Colonic mucosa (tissue), 4 donors: ENCODE data around the gene NOL9. TPM values are rescaled to one million over a fixed set of nuclear protein-coding genes. Genes with fewer than 3 reads are reported as not detected.

Experiments
- DNase-seq: peaks from one replicate; pipeline ENCODE4 v3.0.0-alpha.2; 2020
- H3K27ac ChIP-seq: fragments of 200-600 bp; one replicate; pipeline ENCODE4 v1.8.0; 2021
- H3K27me3 ChIP-seq: fragments of 200-600 bp; one replicate; pipeline ENCODE4 v1.8.0; 2021
- H3K36me3 ChIP-seq: fragments of 200-600 bp; one replicate; pipeline ENCODE4 v1.8.0; 2021
- H3K4me1 ChIP-seq: fragments of 200-600 bp; one replicate; pipeline ENCODE4 v1.8.0; 2021; ENCODE audit warnings: mild to moderate bottlenecking
- H3K4me3 ChIP-seq: fragments of 200-600 bp; one replicate; pipeline ENCODE4 v1.8.0; 2021
- H3K9ac ChIP-seq, 2 donors: one replicate each; pipeline ENCODE4 v1.7.0; 2013; ENCODE audit warnings: control low read depth in 2 of 2, low read depth in 2 of 2, low read length in 2 of 2
- H3K9me3 ChIP-seq: fragments of 200-600 bp; one replicate; pipeline ENCODE4 v1.8.0; 2021
- intact Hi-C: fragments of 100-400 bp; cut with DNase I; formaldehyde crosslinking; loops from one replicate; pipeline ENCODE4 v1.14.1; 2022
- total RNA-seq, 2 donors: library from RNA; stranded (reverse); fragmentation: NEBNext Ultra II Directional in 1 of 2; extraction: Animal tissue kit (Norgen Biotek cat#: 25700) in 1 of 2; gene quantifications; one replicate each; pipeline ENCODE4 v1.2.1, GENCODE V29; 2021
- TF ChIP-seq, protein P1 (sequence below): fragments of 200-600 bp; IDR thresholded peaks from one replicate; pipeline ENCODE4 v1.8.0; 2022; ENCODE audit warnings: antibody characterized with exemption, mild to moderate bottlenecking
- donor health status: healthy.
- donor health status: DM: no; HTN: no; CAD: no.
- donor health status: DM: no; HTN: no; CAD: no.

NOL9 gene
- total RNA-seq, 2 donors from 2014 or later, result 14.5 to 27.3 TPM

DNA sequence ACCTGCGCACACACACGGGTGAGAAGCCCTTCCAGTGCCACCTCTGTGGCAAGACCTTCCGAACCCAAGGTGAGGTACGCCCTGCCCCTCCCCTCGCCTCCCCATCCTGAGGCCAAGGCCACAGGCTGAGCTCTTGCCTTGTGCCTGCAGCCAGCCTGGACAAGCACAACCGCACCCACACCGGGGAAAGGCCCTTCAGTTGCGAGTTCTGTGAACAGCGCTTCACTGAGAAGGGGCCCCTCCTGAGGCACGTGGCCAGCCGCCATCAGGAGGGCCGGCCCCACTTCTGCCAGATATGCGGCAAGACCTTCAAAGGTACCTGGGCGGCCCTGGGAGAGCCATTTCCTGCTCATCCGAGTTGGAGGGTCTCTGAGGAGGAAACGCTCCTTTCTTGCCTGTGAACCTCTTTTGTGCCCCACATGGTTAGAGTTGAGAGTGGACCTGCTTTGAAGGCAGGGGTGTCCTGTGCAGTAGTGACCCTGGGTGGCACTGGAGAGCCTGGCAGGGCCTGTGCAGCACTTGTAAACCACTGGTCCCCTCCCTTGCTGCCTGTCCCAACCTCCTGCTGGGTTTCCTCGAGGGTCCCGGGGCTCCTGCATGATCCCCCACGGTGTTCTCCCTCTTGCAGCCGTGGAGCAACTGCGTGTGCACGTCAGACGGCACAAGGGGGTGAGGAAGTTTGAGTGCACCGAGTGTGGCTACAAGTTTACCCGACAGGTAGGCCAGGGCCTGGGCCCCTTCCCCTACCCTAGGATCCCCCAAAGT lies 34.0 kb upstream of the NOL9 start:
- Histone ChIP-seq H3K27ac (no peak overlapping the region), H3K36me3 (no peaks in the 10 kb centered on the region), H3K9me3 (no peaks in the 10 kb centered on the region), H3K9ac (no peak overlapping the region), H3K4me3 (no peak overlapping the region), H3K4me1 (no peaks in the 10 kb centered on the region), H3K27me3 (no peaks in the 10 kb centered on the region)
- intact Hi-C loops, result no loop called here
- DNase-seq, result peak; percentile 53
- TF ChIP-seq, protein P1, sequence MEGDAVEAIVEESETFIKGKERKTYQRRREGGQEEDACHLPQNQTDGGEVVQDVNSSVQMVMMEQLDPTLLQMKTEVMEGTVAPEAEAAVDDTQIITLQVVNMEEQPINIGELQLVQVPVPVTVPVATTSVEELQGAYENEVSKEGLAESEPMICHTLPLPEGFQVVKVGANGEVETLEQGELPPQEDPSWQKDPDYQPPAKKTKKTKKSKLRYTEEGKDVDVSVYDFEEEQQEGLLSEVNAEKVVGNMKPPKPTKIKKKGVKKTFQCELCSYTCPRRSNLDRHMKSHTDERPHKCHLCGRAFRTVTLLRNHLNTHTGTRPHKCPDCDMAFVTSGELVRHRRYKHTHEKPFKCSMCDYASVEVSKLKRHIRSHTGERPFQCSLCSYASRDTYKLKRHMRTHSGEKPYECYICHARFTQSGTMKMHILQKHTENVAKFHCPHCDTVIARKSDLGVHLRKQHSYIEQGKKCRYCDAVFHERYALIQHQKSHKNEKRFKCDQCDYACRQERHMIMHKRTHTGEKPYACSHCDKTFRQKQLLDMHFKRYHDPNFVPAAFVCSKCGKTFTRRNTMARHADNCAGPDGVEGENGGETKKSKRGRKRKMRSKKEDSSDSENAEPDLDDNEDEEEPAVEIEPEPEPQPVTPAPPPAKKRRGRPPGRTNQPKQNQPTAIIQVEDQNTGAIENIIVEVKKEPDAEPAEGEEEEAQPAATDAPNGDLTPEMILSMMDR, result no peak

DNA sequence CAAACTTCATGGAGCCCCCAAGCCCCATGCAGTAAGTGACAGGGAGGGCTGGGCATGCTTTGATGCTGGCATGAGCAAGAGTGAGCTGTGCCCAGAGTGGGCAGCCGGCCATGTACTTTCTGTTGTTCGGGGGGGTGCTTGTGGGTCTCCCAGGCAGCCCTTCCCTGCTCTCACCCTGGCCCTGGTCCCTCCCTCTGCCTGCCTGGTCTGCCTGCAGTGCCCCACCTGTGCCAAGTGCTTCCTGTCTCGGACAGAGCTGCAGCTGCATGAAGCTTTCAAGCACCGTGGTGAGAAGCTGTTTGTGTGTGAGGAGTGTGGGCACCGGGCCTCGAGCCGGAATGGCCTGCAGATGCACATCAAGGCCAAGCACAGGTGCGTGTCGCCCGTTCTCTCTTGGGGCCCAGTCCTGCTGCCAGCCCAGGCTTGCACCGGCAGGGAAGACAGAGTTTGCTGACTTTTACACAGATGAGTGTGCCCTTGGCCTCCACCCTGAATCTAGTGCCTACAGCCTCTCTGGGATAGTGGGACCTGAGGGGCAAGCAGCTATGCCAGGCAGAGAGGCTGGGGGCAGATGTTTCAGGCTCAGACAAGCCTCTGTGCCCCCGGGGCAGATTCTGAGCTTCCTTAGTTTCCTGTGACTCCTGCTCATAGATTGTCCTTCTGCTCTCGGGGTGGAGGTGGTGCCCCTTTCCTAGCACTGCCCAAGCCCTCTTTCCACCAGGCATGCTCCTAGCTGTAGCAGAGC lies 33.1 kb upstream of the NOL9 start:
- Histone ChIP-seq H3K4me1 (no peaks in the 10 kb centered on the region), H3K9ac (no peak overlapping the region), H3K4me3 (no peak overlapping the region), H3K27me3 (no peaks in the 10 kb centered on the region), H3K36me3 (no peaks in the 10 kb centered on the region), H3K9me3 (no peaks in the 10 kb centered on the region), H3K27ac (no peak overlapping the region)
- TF ChIP-seq, protein P1, result no peak
- intact Hi-C loops, result no loop called here
- DNase-seq, result no peak

DNA sequence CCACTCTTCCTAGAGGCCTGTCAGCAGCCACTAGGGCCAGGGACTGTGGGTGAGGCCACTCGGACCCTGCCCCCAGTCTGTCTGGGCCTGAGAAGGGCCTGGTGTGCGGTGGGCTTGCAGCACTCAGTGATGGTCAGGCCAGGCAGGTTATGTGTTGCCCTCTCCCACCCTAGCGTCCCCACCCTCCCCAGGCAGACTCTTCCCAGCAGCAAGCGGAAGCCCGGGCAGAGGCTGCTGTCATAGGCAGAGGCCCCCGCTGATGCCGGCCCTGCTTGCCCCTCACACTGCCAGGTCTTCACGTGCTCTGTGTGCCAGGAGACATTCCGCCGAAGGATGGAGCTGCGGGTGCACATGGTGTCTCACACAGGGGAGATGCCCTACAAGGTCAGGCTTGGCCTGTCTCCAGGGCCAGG lies 32.1 kb upstream of the NOL9 start:
- intact Hi-C loops, result no loop called here
- Histone ChIP-seq H3K9me3 (no peaks in the 10 kb centered on the region), H3K4me3 (no peak overlapping the region), H3K36me3 (no peaks in the 10 kb centered on the region), H3K27me3 (no peaks in the 10 kb centered on the region), H3K4me1 (peaks cover 3% of the 10 kb centered on the region), H3K27ac (no peak overlapping the region), H3K9ac (no peak overlapping the region)
- TF ChIP-seq, protein P1, result no peak
- DNase-seq, result no peak

DNA sequence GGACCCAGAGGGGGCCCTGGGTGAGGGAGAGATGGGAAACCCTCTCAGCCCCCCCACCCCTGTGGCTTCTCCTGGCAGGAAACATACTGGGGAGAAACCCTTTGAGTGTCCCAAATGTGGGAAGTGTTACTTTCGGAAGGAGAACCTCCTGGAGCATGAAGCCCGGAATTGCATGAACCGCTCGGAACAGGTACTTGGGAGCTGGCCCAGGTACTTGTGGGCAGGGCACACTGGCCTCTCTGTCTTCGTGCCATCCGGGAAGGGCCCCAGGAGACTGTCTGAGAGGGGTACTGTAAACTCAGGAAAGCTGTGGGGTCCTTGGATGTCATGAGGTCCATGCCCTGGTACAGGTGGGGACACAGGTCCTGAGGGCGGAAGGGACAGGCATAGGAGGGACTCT lies 31.5 kb upstream of the NOL9 start:
- no peak for DNase-seq
- no peak overlapping the region for H3K27ac ChIP-seq
- no peak overlapping the region for H3K9ac ChIP-seq
- H3K4me1 ChIP-seq, result peaks cover 9% of the 10 kb centered on the region
- intact Hi-C loops, result no loop called here
- H3K9me3 ChIP-seq, result no peaks in the 10 kb centered on the region
- no peak overlapping the region for H3K4me3 ChIP-seq
- H3K27me3 ChIP-seq, result no peaks in the 10 kb centered on the region
- H3K36me3 ChIP-seq, result no peaks in the 10 kb centered on the region
- TF ChIP-seq, protein P1, result no peak

DNA sequence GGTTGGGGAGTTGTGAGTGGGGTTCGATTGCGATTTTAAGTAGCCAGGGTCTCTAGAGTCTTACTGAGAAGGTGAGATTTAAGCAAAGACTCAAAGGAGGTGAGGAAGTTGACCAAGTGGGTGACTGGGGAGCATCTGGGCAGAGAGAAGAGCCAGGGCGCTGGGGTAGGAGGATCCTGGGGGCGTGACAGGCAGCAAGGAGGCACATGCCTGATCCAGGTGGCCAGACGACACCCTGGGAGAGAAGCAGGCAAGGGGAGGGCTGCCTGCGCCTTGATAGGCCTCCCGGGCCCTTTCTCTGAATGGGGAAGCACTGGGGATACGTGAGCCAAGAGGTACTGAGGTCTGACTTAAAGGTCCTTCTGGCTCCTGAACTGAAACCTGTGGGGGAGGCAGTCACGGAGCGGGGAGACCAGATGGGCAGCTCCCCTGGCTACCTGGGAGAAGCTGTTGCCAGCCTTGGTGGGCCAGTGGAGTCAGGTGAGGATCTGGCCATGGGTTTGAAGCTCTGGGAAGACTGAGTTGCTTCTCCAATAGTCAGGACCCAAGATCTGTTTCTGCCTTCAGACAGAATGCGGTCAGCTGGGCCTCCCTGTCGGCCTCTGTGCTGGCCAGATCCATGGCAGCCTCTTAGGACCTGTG lies 30.9 kb upstream of the NOL9 start:
- Histone ChIP-seq H3K4me3 (no peak overlapping the region), H3K9ac (no peak overlapping the region), H3K27me3 (no peaks in the 10 kb centered on the region), H3K27ac (no peak overlapping the region), H3K9me3 (no peaks in the 10 kb centered on the region), H3K36me3 (no peaks in the 10 kb centered on the region), H3K4me1 (peaks cover 13% of the 10 kb centered on the region)
- TF ChIP-seq, protein P1, result no peak
- intact Hi-C loops, result no loop called here
- DNase-seq, result no peak
